B cell (primary cell): ENCODE results near the gene XIRP2. TPM values are rescaled to one million over a fixed set of nuclear protein-coding genes. Genes with fewer than 3 reads are reported as not detected.

Experiments
- ATAC-seq: fragments of 200-7000 bp; cut with Tn5 transposase; one replicate; pipeline ENCODE4 v1.10.0; 2021; ENCODE audit warnings: low read depth, mild to moderate bottlenecking, moderate number of reproducible peaks, moderate library complexity
- CTCF ChIA-PET: fragments of 350-600 bp; sonication (Branson Sonifier 250); formaldehyde crosslinking; loops from one replicate; lab custom pipeline; 2021; ENCODE audit warnings: antibody characterized with exemption, inconsistent platforms; lab: Charles Lee
- POLR2A ChIA-PET: fragments of 350-600 bp; sonication (Branson Sonifier 250); formaldehyde crosslinking; loops from one replicate; lab custom pipeline; 2021; ENCODE audit warnings: antibody characterized with exemption; lab: Charles Lee
- DNase-seq: peaks from one replicate; pipeline ENCODE4 v3.0.0; 2013
- H2AFZ ChIP-seq: 2 replicates; pipeline ENCODE4 v1.6.1; 2012; ENCODE audit warnings: mild to moderate bottlenecking, low read depth, low read length; ENCODE audit not compliant: insufficient read depth, poor library complexity, severe bottlenecking
- H3K27ac ChIP-seq, 2 donors: 1 replicate in 1 of 2; 2 replicates in 1 of 2; pipeline ENCODE4 v1.5.1; 2012 to 2013; ENCODE audit warnings: low read length in 2 of 2, mild to moderate bottlenecking in 2 of 2, moderate library complexity in 1 of 2
- H3K27me3 ChIP-seq, 4 experiments: fragments of 200-600 bp in 1 of 4; sonication (generic) in 1 of 4; replicated peaks in 1 of 4; 1 replicate in 2 of 4; 2 replicates in 2 of 4; pipeline versions ENCODE4 v1.6.1 to v1.7.0; 2013 to 2016; ENCODE audit warnings: low read length in 3 of 4, mild to moderate bottlenecking in 2 of 4, mixed read lengths in 1 of 4, moderate library complexity in 1 of 4; ENCODE audit not compliant: insufficient read depth in 4 of 4, control insufficient read depth in 3 of 4; ENCODE audit errors: control extremely low read depth in 1 of 4
- H3K36me3 ChIP-seq, 2 experiments: replicated peaks in 1 of 2; 1 replicate in 1 of 2; 2 replicates in 1 of 2; pipeline versions ENCODE4 v1.6.1 to v1.7.1; 2013; ENCODE audit warnings: low read length in 1 of 2; ENCODE audit not compliant: insufficient read depth in 2 of 2, control insufficient read depth in 1 of 2; ENCODE audit errors: control extremely low read depth in 1 of 2, extremely low read depth in 1 of 2
- H3K4me1 ChIP-seq, 2 donors: fragments of 200-600 bp in 1 of 2; sonication (generic) in 1 of 2; 1 replicate in 1 of 2; 2 replicates in 1 of 2; pipeline versions ENCODE4 v1.5.1 to v1.6.1; 2013 to 2017; ENCODE audit warnings: low read length in 2 of 2; ENCODE audit not compliant: control insufficient read depth in 2 of 2, insufficient read depth in 2 of 2
- H3K4me2 ChIP-seq: replicated peaks from 2 replicates; pipeline ENCODE3; 2012; ENCODE audit warnings: mild to moderate bottlenecking, low read depth, low read length; ENCODE audit not compliant: poor library complexity, severe bottlenecking
- H3K4me3 ChIP-seq, 5 experiments: fragments of 200-600 bp in 1 of 5; sonication (generic) in 1 of 5; 1 replicate in 3 of 5; 2 replicates in 2 of 5; pipeline versions ENCODE4 v1.5.1 to v1.7.0; 2011 to 2016; ENCODE audit warnings: low read length in 4 of 5, mild to moderate bottlenecking in 4 of 5, low read depth in 2 of 5, control low read depth in 1 of 5, moderate library complexity in 1 of 5; ENCODE audit not compliant: insufficient read depth in 1 of 5; ENCODE audit errors: control extremely low read depth in 1 of 5, extremely low read depth in 1 of 5
- H3K79me2 ChIP-seq: fragments of 200-600 bp; sonication (generic); one replicate; pipeline ENCODE4 v1.6.0; 2016; ENCODE audit warnings: low read length; ENCODE audit not compliant: control insufficient read depth, insufficient read depth
- H3K9ac ChIP-seq: fragments of 200-600 bp; sonication (generic); 2 replicates; pipeline ENCODE4 v1.6.1; 2017; ENCODE audit warnings: mild to moderate bottlenecking, low read length, moderate library complexity
- H3K9me3 ChIP-seq, 3 donors: one replicate each; pipeline versions ENCODE4 v1.6.1 to v1.7.1; 2013; ENCODE audit warnings: low read length in 2 of 3; ENCODE audit not compliant: control insufficient read depth in 2 of 3, insufficient read depth in 1 of 3; ENCODE audit errors: control extremely low read depth in 1 of 3
- H4K20me1 ChIP-seq: 2 replicates; pipeline ENCODE4 v1.6.0; 2012; ENCODE audit warnings: mild to moderate bottlenecking, low read length; ENCODE audit not compliant: insufficient read depth, control insufficient read depth, poor library complexity, severe bottlenecking
- H3K27ac Mint-ChIP-seq: one replicate; pipeline ENCODE4 v1.8.0; 2021; ENCODE audit warnings: mixed read lengths
- H3K27me3 Mint-ChIP-seq: one replicate; pipeline ENCODE4 v1.8.0; 2021; ENCODE audit warnings: mixed read lengths
- H3K4me1 Mint-ChIP-seq: one replicate; pipeline ENCODE4 v1.8.0; 2021; ENCODE audit warnings: mixed read lengths
- H3K4me3 Mint-ChIP-seq: one replicate; pipeline ENCODE4 v1.8.0; 2021; ENCODE audit warnings: mixed read lengths
- H3K9me3 Mint-ChIP-seq: one replicate; pipeline ENCODE4 v1.8.0; 2022; ENCODE audit warnings: mixed read lengths; ENCODE audit not compliant: insufficient read depth
- EZH2 ChIP-seq: IDR thresholded peaks from 2 replicates; pipeline ENCODE4 v1.6.1; 2012; ENCODE audit warnings: borderline replicate concordance, low read depth, mild to moderate bottlenecking, moderate library complexity, low read length; ENCODE audit not compliant: insufficient read depth, poor library complexity, severe bottlenecking
- WGBS: methylation state at CpG from one replicate; pipeline ENCODE4 v1.1.5; 2013; ENCODE audit warnings: missing lambda C conversion rate; ENCODE audit not compliant: insufficient coverage; 5-methylcytosine and 5-hydroxymethylcytosine counted together
- intact Hi-C: fragments of 100-400 bp; cut with micrococcal nuclease; formaldehyde crosslinking; loops from one replicate; pipeline ENCODE4 v1.10.0; 2022
- polyA plus RNA-seq: library from polyadenylated mRNA; depleted of rRNA; stranded (reverse); fragments of >200 nt; gene quantifications from 2 replicates; pipeline ENCODE4 v1.2.3, GENCODE V29; 2012
- total RNA-seq, 2 donors: library from RNA; stranded (reverse); fragments of 120-200 nt in 1 of 2; gene quantifications; 1 replicate in 1 of 2; 2 replicates in 1 of 2; pipeline versions ENCODE4 v1.2.3 to v1.2.4, GENCODE V29; 2013 to 2022
- TF ChIP-seq, protein P1 (sequence below): fragments of 200-600 bp; IDR thresholded peaks from one replicate; pipeline ENCODE4 v1.8.0; 2022; ENCODE audit warnings: antibody characterized with exemption, mild to moderate bottlenecking

XIRP2 gene
- total and polyA plus RNA-seq, 2 donors (not counting 1 experiment from before 2014, with no cell fraction given), result not detected

DNA sequence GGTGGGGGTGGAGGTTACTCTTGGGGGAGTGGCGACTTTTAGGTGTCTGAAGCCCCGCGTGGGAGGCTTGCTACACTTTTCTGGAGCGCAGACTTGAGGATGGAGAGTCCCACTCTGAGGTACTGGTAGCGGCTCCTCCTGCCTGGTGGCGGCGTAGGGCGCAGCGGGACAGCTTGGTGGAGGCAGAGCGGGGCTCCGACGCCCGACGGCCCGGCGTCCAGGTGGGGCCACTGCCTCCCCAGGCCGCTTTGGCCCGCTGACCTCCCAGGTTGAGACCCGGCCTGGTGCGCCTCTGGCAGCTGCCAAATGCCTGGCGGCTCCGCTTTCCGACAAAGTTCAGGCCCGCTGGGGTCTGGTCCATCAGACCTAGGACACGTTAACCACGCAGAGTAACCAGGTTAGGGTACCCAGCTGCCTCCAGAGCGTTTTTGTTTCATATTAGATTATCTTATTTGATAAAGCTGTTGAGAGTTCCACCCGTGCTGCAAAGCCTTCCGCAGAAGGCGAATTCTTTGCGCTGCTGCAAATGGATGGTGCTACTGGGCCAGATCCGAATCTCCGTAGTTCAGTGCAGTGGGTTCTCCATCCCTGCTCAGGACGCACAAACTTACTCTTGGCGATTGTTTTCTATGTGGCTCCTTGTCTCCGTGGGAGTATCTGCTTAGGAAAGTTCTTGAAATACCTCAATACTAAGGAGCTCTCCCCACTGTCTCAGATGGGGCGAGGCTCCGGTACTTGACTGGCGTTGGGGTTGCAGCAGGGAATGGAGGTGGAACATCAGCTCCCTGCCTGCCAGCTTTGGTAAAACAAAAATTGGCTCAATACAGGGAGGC is 405.9 kb downstream of the XIRP2 start:
- DNase-seq (peak; percentile 5), ATAC-seq (no peak)
- peaks cover 46% of the 10 kb centered on the region for H3K27me3 Mint-ChIP-seq
- CTCF ChIA-PET, result interaction anchor here (1.0 kb wide), 1 partner anchor 825 kb away, joined by 3 read pairs; no protein-coding TSS in a partner anchor
- POLR2A ChIA-PET, result no interaction called here
- H3K27ac ChIP-seq, result no peak overlapping the region
- no peak overlapping the region for H3K4me3 ChIP-seq
- intact Hi-C loops, result no loop called here
- peaks cover 15 to 20% of the 10 kb centered on the region in 2 donors for H3K4me1 ChIP-seq
- H3K9me3 ChIP-seq, result peaks cover 0 to 14% (median 1%) of the 10 kb centered on the region in 3 donors
- no peaks in the 10 kb centered on the region for H3K79me2 ChIP-seq
- no peak overlapping the region for H3K27ac Mint-ChIP-seq
- no peak for TF ChIP-seq EZH2
- TF ChIP-seq, protein P1, sequence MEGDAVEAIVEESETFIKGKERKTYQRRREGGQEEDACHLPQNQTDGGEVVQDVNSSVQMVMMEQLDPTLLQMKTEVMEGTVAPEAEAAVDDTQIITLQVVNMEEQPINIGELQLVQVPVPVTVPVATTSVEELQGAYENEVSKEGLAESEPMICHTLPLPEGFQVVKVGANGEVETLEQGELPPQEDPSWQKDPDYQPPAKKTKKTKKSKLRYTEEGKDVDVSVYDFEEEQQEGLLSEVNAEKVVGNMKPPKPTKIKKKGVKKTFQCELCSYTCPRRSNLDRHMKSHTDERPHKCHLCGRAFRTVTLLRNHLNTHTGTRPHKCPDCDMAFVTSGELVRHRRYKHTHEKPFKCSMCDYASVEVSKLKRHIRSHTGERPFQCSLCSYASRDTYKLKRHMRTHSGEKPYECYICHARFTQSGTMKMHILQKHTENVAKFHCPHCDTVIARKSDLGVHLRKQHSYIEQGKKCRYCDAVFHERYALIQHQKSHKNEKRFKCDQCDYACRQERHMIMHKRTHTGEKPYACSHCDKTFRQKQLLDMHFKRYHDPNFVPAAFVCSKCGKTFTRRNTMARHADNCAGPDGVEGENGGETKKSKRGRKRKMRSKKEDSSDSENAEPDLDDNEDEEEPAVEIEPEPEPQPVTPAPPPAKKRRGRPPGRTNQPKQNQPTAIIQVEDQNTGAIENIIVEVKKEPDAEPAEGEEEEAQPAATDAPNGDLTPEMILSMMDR, result no peak
- no peaks in the 10 kb centered on the region for H3K9me3 Mint-ChIP-seq
- H3K4me1 Mint-ChIP-seq, result peaks cover 17% of the 10 kb centered on the region
- no peaks in the 10 kb centered on the region for H3K36me3 ChIP-seq
- WGBS, result 7% methylated on average over 35 of the region's 39 CpGs
- no peak overlapping the region for H3K9ac ChIP-seq
- H3K4me2 ChIP-seq, result peak overlapping the region; percentile 82
- no peak overlapping the region for H2AFZ ChIP-seq
- H3K27me3 ChIP-seq, result peaks cover 0 to 26% (median 22%) of the 10 kb centered on the region in 4 experiments
- H4K20me1 ChIP-seq, result no peaks in the 10 kb centered on the region
- peak overlapping the region; percentile 85 for H3K4me3 Mint-ChIP-seq

DNA sequence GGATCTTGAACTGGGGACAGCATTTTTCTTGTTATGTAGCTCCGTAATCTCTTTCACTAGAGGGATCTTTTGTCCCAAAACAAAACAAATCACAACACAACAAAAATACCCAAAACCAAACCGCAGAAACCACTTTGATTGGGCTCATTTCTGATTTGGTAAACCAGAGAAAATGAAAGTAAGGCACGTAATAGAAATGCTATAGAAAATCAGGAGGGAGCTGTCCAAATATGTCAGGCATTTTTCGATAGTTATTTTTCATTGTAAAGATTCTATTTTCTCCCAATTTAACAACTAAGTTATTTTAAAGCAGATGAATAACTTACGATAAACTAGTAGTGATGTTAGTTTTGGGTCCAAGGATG is 406.5 kb downstream of the XIRP2 start:
- no peaks in the 10 kb centered on the region for H4K20me1 ChIP-seq
- ChIA-PET CTCF (no interaction called here), POLR2A (no interaction called here)
- H3K9ac ChIP-seq, result no peak overlapping the region
- peaks cover 0 to 26% (median 22%) of the 10 kb centered on the region in 4 experiments for H3K27me3 ChIP-seq
- H3K4me1 Mint-ChIP-seq, result peaks cover 17% of the 10 kb centered on the region
- no peak overlapping the region for H3K4me3 ChIP-seq
- H3K36me3 ChIP-seq, result no peaks in the 10 kb centered on the region
- H3K9me3 ChIP-seq, result peaks cover 0 to 14% (median 1%) of the 10 kb centered on the region in 3 donors
- H2AFZ ChIP-seq, result no peak overlapping the region
- ATAC-seq (no peak), DNase-seq (no peak)
- no peaks in the 10 kb centered on the region for H3K79me2 ChIP-seq
- WGBS, result no CpG with 5 or more reads among the region's 5 CpGs
- peaks cover 46% of the 10 kb centered on the region for H3K27me3 Mint-ChIP-seq
- H3K27ac Mint-ChIP-seq, result no peak overlapping the region
- H3K4me1 ChIP-seq, result peaks cover 15 to 20% of the 10 kb centered on the region in 2 donors
- peak overlapping the region; percentile 82 for H3K4me2 ChIP-seq
- intact Hi-C loops, result no loop called here
- TF ChIP-seq, protein P1, result no peak
- no peak for TF ChIP-seq EZH2
- no peaks in the 10 kb centered on the region for H3K9me3 Mint-ChIP-seq
- no peak overlapping the region for H3K27ac ChIP-seq
- H3K4me3 Mint-ChIP-seq, result peak overlapping the region; percentile 68
